RPMI7951 (cell line): ENCODE measurements around the gene TRIM16. TPM values are rescaled to one million over a fixed set of nuclear protein-coding genes. Genes with fewer than 3 reads are reported as not detected.
"Not testable (repeated sequence)": the region's sequence is repeated elsewhere in the genome, so short reads cannot be mapped to it uniquely, and the experiment has no call there.

Experiments
- DNase-seq: peaks from one replicate; pipeline ENCODE4 v3.0.0-alpha.2; 2012; ENCODE audit warnings: low read depth
- total RNA-seq: library from RNA; depleted of rRNA; stranded (reverse); fragments of >200 nt; shearing (Covaris generic); gene quantifications from 2 replicates; pipeline ENCODE4 v1.2.3, GENCODE V29; 2014; rRNA removed

Gene TRIM16
- total RNA-seq, 1 experiment from 2014 or later, result 74.4 TPM

DNA sequence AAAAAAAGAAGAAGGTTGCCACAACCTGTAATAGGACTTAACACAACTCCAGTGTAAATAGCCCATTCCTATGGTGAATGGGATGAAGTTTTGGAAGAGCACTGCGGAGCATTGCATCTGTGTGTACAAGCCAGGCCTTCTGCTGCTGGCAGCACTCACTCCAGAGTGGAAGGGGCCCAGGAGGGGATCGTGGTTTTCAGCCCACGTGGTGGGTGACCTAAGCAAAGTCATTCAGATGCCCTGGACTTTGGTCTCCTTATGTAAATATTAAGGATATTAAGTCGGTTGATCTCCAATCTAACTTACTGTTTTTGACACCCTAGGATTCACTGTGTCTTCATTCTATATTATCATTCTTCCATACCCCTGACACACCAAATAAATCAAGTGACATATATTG, 67.3 kb downstream of the TRIM16 start:
- not testable (repeated sequence) for DNase-seq

DNA sequence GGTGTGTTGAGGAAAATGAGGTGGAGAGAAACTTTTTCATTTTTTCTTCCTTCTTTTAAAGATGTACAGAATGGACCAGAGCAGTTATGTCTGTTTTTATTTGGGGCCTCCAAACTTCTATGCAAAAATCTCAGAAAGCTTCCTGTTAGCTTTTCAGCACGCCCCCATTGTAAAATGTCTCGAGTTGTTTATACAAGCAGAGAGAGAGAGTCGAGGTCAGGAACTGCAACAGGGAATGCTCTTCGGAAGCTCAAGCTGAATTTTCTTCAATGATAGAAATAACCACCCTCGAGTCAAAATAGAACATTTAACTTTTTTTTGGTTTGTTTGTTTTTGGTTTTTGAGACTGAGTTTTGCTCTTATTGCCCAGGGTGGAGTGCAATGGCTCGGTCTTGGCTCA, 68.3 kb downstream of the TRIM16 start:
- DNase-seq, result not testable (repeated sequence)

DNA sequence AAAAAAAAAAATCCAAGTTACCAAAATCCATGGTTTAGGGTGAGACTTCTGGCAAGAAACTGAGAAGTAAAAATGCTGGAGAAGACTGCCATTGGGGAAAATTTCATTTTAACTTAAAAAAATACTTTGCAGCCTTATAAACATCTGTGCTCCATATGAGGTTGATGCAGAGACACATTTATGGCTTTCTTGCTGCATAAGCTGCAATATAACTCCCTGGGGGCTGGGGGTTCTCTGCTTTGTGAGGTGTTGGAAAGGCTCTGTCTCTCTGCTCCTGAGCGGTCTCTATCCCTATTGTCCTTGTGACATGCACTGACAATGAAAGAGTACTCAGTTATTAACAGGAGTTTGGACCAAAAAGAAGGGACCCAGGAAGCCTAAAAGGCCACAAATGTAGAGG, 71.0 kb downstream of the TRIM16 start:
- DNase-seq, result not testable (repeated sequence)

DNA sequence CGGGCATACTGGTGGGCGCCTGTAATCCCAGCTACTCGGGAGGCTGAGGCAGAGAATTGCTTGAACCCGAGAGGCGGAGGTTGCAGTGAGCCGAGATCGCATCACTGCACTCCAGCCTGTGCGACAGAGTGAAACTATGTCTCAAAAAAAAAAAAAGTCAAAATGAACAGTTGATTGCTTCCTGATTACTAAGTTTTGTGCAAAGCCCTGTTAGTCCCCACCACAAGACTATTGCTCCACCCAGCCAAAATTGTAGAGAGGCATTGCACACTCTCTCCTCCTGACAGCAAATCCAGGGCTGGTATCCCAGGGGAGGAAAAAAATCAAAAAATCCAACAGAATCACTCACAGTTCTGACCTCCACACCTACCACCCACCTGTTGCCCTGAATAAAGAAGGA, 91.2 kb downstream of the TRIM16 start:
- DNase-seq, result not testable (repeated sequence)

DNA sequence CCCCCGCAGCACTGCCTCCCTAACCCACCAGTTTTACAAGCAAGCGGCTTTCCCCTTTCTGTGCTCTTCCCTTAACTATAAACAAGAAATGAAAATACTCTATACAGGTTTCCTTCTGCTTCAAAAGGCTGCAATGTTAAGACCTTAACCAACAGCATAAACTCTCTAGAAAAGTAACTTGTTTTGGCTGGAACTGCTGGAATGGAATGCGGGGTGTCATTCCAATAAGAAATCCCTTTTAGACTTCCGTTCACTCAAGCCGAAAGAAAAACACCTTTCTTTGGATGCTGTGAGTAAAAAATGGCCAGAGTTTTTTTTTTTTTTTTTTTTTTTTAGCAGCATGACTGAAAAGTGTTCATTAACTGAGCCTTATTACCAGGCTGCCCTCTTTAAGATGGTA, 92.1 kb downstream of the TRIM16 start:
- not testable (repeated sequence) for DNase-seq

DNA sequence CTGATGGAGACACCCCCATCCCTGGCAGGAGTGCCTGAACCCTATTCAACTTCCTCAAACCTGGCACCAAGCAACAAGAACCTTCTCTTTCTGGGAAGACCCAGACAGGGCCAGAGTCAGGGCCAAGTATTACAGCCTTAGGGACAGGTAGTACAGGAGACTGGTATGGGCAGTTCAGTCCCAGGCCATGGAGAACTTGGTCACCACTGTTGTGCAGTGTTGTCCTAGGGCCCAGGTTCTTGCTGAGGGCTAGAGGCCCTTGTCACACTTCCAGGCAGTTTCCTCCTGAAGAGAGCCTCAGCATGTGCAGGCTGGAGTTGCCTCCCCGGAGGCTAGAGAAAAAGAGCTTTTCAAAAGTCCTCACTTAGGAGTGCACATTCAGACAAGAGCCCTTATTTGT, 93.3 kb downstream of the TRIM16 start:
- not testable (repeated sequence) for DNase-seq

DNA sequence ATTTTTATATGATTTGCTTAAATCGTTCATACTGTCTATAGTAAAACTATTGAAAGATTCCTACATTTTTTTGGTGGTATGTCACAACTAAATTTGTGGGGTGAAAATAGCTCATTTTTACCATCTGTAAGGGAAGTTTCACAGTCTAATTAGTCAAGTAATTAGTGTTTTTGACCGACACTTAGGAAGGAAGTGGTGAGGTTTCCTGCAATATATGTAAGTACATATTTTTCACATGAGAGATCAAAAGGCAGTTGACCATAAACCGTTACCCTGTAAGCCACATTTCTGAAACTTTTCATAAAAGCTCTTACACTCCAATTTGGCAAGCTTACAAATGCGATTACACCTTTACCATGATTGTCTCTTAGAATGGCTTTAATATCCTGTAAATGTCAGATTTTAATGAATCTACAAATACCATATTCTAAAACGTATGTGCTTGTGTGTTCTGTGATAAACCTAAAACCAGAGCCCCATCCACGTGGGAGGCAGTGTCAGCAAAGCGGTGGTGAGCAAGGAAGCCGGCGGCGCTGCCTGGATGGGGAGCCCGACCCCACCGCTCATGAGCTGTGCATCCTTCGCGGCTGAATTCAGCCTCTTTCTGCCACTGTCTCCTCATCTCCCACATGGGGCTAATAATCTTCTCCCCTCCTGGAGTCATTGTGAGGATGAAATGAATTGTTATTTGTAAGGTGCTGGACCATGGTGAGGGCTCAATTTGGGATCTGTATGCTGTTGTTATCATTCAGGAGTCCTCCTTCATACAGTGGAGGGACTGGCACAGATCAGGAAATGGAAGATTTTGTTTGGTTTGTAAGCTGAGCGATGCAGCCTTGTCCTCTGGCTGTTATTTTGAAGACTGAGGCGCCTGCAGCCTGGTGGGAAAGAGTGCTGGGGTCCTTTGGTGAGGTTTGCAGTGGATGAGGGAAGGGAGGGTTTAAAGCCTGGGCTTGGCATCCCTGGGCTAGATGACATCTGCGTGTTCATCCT, 94.3 kb downstream of the TRIM16 start:
- DNase-seq, result not testable (repeated sequence)

DNA sequence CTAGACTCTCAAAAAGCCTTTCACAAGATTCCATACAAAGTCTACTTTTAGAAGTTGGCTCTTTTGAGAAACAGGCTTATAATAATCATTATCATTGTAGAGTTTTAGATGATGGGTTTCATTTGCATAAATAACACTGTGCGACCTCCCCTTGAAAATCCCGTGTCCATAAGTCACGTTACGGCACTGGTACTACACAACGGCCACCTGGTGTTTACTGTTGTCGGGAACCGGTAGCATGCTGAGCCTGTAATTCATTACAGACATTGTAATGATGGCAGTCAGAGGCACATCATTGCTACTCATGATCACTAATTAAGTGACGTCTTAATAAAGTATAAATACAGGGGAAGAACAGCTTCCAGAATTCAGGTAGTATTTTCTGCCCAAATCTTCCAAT, 96.1 kb downstream of the TRIM16 start:
- not testable (repeated sequence) for DNase-seq

DNA sequence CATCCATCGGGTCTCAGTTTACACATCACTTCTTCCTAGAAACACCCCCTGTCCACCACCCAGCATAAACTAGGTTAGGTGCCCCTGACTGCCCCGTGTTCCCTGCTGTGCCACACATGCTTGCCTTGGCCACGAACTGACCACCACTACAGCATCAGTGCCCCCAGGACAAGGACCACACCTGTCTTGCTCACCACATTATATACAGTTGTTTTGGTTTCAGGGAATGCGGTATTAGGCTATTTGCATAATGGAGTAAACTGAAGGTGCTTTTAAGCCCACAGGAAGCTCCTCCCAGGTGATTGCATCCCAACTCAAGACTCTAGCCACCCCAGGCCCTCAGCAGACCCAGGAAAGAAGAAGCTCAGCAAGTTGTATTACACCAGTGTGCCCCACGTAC, 100.8 kb downstream of the TRIM16 start:
- DNase-seq, result not testable (repeated sequence)

DNA sequence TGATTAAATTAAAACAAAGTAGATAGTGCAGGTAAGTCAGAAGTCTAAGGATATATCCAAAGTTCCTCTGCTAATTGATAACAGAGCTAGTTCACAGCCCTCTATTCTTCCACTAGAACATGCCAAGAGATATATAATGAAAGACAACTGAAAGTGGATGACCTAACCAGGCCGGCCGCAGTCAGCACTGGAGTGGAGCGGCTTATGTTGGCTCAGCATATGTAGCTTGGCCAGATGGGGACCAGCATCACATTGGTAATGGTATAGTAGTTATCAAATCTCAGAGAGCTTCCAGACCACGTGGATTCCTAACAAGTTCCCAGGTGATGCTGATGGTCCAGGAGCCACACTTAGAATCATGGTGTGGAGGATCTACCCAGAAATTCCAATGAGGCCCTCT, 102.6 kb downstream of the TRIM16 start:
- not testable (repeated sequence) for DNase-seq

Other genes starting within 250 kb of the TRIM16 start
- 0.24 and 0.49 TPM in 2 replicates for gene CDRT4, start 216.7 kb downstream of the TRIM16 start, total RNA-seq
- gene TVP23C, start 120.8 kb downstream of the TRIM16 start, total RNA-seq, result 7.3 and 9.7 TPM in 2 replicates
- 0.12 and 1.1 TPM in 2 replicates for gene FBXW10B, start 64.6 kb downstream of the TRIM16 start, total RNA-seq
- 23.0 and 26.2 TPM in 2 replicates for gene ZNF286A, start 15.4 kb upstream of the TRIM16 start, total RNA-seq
- gene TBC1D26, start 48.0 kb upstream of the TRIM16 start, total RNA-seq, result not detected in 2 replicates